ENCODE data around the gene SYTL4.
A peak's percentile ranks its signal among the peaks of the same experiment; 100 is the strongest.

DNA sequence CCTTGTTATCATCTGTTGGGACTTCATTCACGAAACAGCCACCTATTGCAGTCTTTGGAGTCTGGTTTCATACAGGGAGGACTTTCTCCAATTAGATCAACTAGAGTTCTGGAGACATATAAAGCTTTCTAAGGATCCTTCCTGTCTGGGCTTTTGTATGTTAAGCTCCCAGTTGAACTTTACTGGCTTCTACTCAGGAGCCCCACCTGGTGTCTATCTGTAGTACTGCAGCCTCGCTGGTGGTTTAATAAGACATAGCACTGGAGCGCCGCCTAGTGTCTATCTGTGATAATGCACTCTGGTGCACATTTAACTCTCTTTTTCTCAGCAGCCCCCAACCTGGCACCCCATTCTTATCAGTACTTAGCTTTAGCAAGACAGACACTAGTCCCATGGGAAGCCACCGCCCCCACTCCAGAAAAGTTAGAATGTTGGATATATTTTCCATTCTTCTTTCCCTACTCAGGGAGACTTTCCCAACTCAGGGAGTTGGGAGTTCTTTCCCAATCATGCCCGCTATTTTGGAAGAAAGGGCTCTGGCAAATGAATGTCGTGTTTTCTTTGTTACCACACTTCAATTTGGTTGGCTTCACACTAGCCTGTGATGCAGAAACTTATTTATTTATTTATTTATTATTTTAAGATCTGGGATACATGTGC is 36.9 kb upstream of the SYTL4 start:
- TF ChIP-seq, protein P1, sequence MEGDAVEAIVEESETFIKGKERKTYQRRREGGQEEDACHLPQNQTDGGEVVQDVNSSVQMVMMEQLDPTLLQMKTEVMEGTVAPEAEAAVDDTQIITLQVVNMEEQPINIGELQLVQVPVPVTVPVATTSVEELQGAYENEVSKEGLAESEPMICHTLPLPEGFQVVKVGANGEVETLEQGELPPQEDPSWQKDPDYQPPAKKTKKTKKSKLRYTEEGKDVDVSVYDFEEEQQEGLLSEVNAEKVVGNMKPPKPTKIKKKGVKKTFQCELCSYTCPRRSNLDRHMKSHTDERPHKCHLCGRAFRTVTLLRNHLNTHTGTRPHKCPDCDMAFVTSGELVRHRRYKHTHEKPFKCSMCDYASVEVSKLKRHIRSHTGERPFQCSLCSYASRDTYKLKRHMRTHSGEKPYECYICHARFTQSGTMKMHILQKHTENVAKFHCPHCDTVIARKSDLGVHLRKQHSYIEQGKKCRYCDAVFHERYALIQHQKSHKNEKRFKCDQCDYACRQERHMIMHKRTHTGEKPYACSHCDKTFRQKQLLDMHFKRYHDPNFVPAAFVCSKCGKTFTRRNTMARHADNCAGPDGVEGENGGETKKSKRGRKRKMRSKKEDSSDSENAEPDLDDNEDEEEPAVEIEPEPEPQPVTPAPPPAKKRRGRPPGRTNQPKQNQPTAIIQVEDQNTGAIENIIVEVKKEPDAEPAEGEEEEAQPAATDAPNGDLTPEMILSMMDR (IDR thresholded peaks at IDR 0.05): peak; percentile 86 to 99 (median 98)
- no peak for TF ChIP-seq POLR2A (IDR thresholded peaks at IDR 0.05)
